Karpas-422 (cell line): Measurements from ENCODE around the gene WFIKKN2. TPM values are rescaled to one million over a fixed set of nuclear protein-coding genes. Genes with fewer than 3 reads are reported as not detected.

Experiments
- DNase-seq: peaks from one replicate; pipeline ENCODE4 v3.0.0-alpha.2; 2015
- H2AFZ ChIP-seq: fragments of 200-600 bp; sonication (generic); 2 replicates; pipeline ENCODE4 v1.6.1; 2014; ENCODE audit warnings: antibody characterized with exemption, low read length, mixed read lengths
- H3K27ac ChIP-seq: fragments of 200-600 bp; sonication (generic); 2 replicates; pipeline ENCODE4 v1.5.1; 2014; ENCODE audit warnings: mild to moderate bottlenecking, low read length, moderate library complexity
- H3K27me3 ChIP-seq: fragments of 200-600 bp; sonication (generic); 2 replicates; pipeline ENCODE4 v1.6.1; 2014; ENCODE audit warnings: low read length, mixed read lengths
- H3K36me3 ChIP-seq: fragments of 200-600 bp; sonication (generic); 2 replicates; pipeline ENCODE4 v1.6.1; 2014; ENCODE audit warnings: low read length, mixed read lengths; ENCODE audit not compliant: insufficient read depth
- H3K4me1 ChIP-seq: fragments of 200-600 bp; sonication (generic); 2 replicates; pipeline ENCODE4 v1.6.1; 2014; ENCODE audit warnings: mild to moderate bottlenecking, low read length, mixed read lengths
- H3K4me2 ChIP-seq: fragments of 200-600 bp; sonication (generic); 2 replicates; pipeline ENCODE4 v1.6.1; 2014; ENCODE audit warnings: low read length, low read depth, mild to moderate bottlenecking; ENCODE audit not compliant: poor library complexity, severe bottlenecking
- H3K4me3 ChIP-seq: fragments of 200-600 bp; sonication (generic); 2 replicates; pipeline ENCODE4 v1.5.1; 2014; ENCODE audit warnings: mild to moderate bottlenecking, antibody characterized with exemption, low read length, mixed read lengths
- H3K79me2 ChIP-seq: fragments of 200-600 bp; sonication (generic); 2 replicates; pipeline ENCODE4 v1.6.1; 2014; ENCODE audit warnings: mild to moderate bottlenecking, low read length, mixed read lengths
- H3K9ac ChIP-seq: fragments of 200-600 bp; sonication (generic); 2 replicates; pipeline ENCODE4 v1.6.0; 2014; ENCODE audit warnings: low read length
- H3K9me2 ChIP-seq: fragments of 200-600 bp; sonication (generic), shearing (Covaris generic); replicated peaks from 2 replicates; pipeline ENCODE4 v1.6.0; 2014; ENCODE audit warnings: mild to moderate bottlenecking, low read length, moderate library complexity; ENCODE audit not compliant: insufficient read depth
- H3K9me3 ChIP-seq: fragments of 300-700, 200-600 bp; sonication (generic); 2 replicates; pipeline ENCODE4 v1.6.1; 2014; ENCODE audit warnings: low read length, mixed read lengths
- H4K20me1 ChIP-seq: fragments of 200-600 bp; sonication (generic); 2 replicates; pipeline ENCODE4 v1.6.1; 2014; ENCODE audit warnings: mild to moderate bottlenecking, antibody characterized with exemption, low read length, low read depth; ENCODE audit not compliant: insufficient read depth
- small RNA-seq: library from RNA; depleted of rRNA; stranded (forward); fragments of <200 nt; gene quantifications from one replicate; pipeline ENCODE3, GENCODE V24; 2014
- total RNA-seq: library from RNA; depleted of rRNA; stranded (reverse); fragments of >200 nt; shearing (Covaris generic); gene quantifications from 2 replicates; pipeline ENCODE4 v1.2.3, GENCODE V29; 2014; ENCODE audit warnings: low replicate concordance; rRNA removed

The WFIKKN2 gene
- total RNA-seq, 1 experiment from 2014 or later = not detected

GRCh38 chr17:50889528-50890118, 54.2 kb downstream of the WFIKKN2 start:
- H3K27ac ChIP-seq = no peak overlapping the region
- H3K4me3 ChIP-seq = no peak overlapping the region
- H3K4me2 ChIP-seq = no peak overlapping the region
- H3K36me3 ChIP-seq = no peaks in the 10 kb centered on the region
- H3K4me1 ChIP-seq = no peaks in the 10 kb centered on the region
- H4K20me1 ChIP-seq = no peaks in the 10 kb centered on the region
- no peak for DNase-seq
- H3K9ac ChIP-seq = no peak overlapping the region
- H3K9me2 ChIP-seq = no peaks in the 10 kb centered on the region
- H3K79me2 ChIP-seq = no peaks in the 10 kb centered on the region
- no peaks in the 10 kb centered on the region for H3K27me3 ChIP-seq
- H3K9me3 ChIP-seq = no peaks in the 10 kb centered on the region
- no peak overlapping the region for H2AFZ ChIP-seq

GRCh38 chr17:50890675-50891516, 55.5 kb downstream of the WFIKKN2 start:
- Histone ChIP-seq H3K36me3 (no peaks in the 10 kb centered on the region), H2AFZ (no peak overlapping the region), H3K27ac (no peak overlapping the region), H3K4me3 (no peak overlapping the region), H3K9me3 (no peaks in the 10 kb centered on the region), H3K9me2 (no peaks in the 10 kb centered on the region), H3K4me1 (no peaks in the 10 kb centered on the region), H3K27me3 (no peaks in the 10 kb centered on the region), H4K20me1 (no peaks in the 10 kb centered on the region), H3K79me2 (no peaks in the 10 kb centered on the region), H3K4me2 (no peak overlapping the region), H3K9ac (no peak overlapping the region)
- DNase-seq = no peak

- Histone ChIP-seq H4K20me1 (no peaks in the 10 kb centered on the region), H3K27me3 (no peaks in the 10 kb centered on the region), H3K36me3 (no peaks in the 10 kb centered on the region), H3K79me2 (no peaks in the 10 kb centered on the region), H3K9me2 (no peaks in the 10 kb centered on the region), H3K9me3 (no peaks in the 10 kb centered on the region), H3K4me1 (no peaks in the 10 kb centered on the region), H3K27ac (no peak overlapping the region), H2AFZ (no peak overlapping the region), H3K4me3 (no peak overlapping the region), H3K4me2 (no peak overlapping the region), H3K9ac (no peak overlapping the region)
- no peak for DNase-seq
Observed at GRCh38 chr17:50891577-50891989, 56.2 kb downstream of the WFIKKN2 start.

Small RNA genes lying within 50 kb of the gene (small RNA-seq; reads per million reads assigned to genes)
- gene AC005921.1 = not detected

Other genes with a start within 250 kb of the WFIKKN2 start
- gene ABCC3, start 200.7 kb upstream of the WFIKKN2 start, total RNA-seq = not detected in 2 replicates
- gene ANKRD40, start 127.7 kb upstream of the WFIKKN2 start, total RNA-seq = 17.1 and 34.1 TPM in 2 replicates
- 102 and 142 TPM in 2 replicates for gene LUC7L3, start 116.0 kb upstream of the WFIKKN2 start, total RNA-seq
- not detected in 2 replicates for gene ANKRD40CL, start 68.1 kb upstream of the WFIKKN2 start, total RNA-seq
- gene TOB1, start 30.8 kb downstream of the WFIKKN2 start, total RNA-seq = 8.2 and 25.9 TPM in 2 replicates